Measurements from ENCODE around the gene ZEB2. TPM values are rescaled to one million over a fixed set of nuclear protein-coding genes. Genes with fewer than 3 reads are reported as not detected.

Gene ZEB2
- total and polyA plus RNA-seq, 2 of the 13 experiments (the other 11 are each of a cell fraction or from before 2014, with no cell fraction given): 0.07 TPM; not detected in 1

DNA sequence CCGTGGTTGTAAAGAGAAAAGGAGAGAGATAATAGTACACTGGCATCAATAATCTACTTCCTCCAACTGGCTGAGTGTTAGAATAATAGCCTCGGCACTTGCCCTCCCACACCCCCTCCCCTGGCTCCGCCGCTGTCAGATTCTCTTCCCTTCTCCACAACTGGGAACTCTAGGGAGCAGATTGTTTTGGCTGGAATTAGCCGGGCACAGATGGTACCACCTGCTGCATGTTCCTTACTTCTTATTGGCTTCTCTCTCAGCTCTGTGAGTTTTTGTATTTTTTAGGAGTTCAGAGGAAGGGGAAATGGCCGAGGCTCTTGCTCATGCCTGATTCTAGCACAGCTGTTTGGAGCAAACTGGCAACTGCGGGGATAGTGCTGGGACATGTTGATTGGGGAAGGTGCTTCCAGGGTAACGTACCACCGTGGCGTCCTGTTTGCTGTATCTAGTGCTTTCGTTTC is 140.0 kb downstream of the ZEB2 start:
- TF ChIP-seq FOXA3 (CRISPR knock-in tag; IDR thresholded peaks at IDR 0.05) (no peak), PPARG (CRISPR knock-in tag; conservative IDR thresholded peaks at IDR 0.05) (no peak), ZC3H13 (CRISPR knock-in tag; IDR thresholded peaks at IDR 0.05) (no peak), ZNF781 (CRISPR knock-in tag; IDR thresholded peaks at IDR 0.05; ENCODE audit: borderline replicate concordance, not compliant biosample characterization) (no peak), ZNF431 (CRISPR knock-in tag; IDR thresholded peaks at IDR 0.05; ENCODE audit: borderline replicate concordance, low read depth) (no peak), SOX13 (IDR thresholded peaks at IDR 0.05) (no peak), SOX13 (CRISPR knock-in tag; conservative IDR thresholded peaks at IDR 0.05 in 1 of 2, IDR thresholded peaks at IDR 0.05 in 1 of 2) (no peak), KDM4B (CRISPR knock-in tag; IDR thresholded peaks at IDR 0.05) (no peak), ZNF484 (CRISPR knock-in tag; IDR thresholded peaks at IDR 0.05; ENCODE audit: borderline replicate concordance, low read depth) (no peak), ZNF205 (CRISPR knock-in tag; IDR thresholded peaks at IDR 0.05) (no peak), SETDB1 (CRISPR knock-in tag; IDR thresholded peaks at IDR 0.05; ENCODE audit: borderline replicate concordance) (no peak), ZNF253 (CRISPR knock-in tag; IDR thresholded peaks at IDR 0.05; ENCODE audit: borderline replicate concordance) (no peak), RBFOX2 (IDR thresholded peaks at IDR 0.05; ENCODE audit: low read depth, low read length) (no peak), ZNF296 (CRISPR knock-in tag; conservative IDR thresholded peaks at IDR 0.05) (no peak), AGO2 (optimal IDR thresholded peaks at IDR 0.05; ENCODE audit: low read depth, low read length) (no peak)
- TF ChIP-seq, protein P1, sequence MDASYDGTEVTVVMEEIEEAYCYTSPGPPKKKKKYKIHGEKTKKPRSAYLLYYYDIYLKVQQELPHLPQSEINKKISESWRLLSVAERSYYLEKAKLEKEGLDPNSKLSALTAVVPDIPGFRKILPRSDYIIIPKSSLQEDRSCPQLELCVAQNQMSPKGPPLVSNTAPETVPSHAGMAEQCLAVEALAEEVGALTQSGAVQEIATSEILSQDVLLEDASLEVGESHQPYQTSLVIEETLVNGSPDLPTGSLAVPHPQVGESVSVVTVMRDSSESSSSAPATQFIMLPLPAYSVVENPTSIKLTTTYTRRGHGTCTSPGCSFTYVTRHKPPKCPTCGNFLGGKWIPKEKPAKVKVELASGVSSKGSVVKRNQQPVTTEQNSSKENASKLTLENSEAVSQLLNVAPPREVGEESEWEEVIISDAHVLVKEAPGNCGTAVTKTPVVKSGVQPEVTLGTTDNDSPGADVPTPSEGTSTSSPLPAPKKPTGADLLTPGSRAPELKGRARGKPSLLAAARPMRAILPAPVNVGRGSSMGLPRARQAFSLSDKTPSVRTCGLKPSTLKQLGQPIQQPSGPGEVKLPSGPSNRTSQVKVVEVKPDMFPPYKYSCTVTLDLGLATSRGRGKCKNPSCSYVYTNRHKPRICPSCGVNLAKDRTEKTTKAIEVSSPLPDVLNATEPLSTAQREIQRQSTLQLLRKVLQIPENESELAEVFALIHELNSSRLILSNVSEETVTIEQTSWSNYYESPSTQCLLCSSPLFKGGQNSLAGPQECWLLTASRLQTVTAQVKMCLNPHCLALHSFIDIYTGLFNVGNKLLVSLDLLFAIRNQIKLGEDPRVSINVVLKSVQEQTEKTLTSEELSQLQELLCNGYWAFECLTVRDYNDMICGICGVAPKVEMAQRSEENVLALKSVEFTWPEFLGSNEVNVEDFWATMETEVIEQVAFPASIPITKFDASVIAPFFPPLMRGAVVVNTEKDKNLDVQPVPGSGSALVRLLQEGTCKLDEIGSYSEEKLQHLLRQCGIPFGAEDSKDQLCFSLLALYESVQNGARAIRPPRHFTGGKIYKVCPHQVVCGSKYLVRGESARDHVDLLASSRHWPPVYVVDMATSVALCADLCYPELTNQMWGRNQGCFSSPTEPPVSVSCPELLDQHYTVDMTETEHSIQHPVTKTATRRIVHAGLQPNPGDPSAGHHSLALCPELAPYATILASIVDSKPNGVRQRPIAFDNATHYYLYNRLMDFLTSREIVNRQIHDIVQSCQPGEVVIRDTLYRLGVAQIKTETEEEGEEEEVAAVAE (CRISPR knock-in tag; IDR thresholded peaks at IDR 0.05; ENCODE audit: borderline replicate concordance): no peak
- TF ChIP-seq, protein P2, sequence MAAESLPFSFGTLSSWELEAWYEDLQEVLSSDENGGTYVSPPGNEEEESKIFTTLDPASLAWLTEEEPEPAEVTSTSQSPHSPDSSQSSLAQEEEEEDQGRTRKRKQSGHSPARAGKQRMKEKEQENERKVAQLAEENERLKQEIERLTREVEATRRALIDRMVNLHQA (CRISPR knock-in tag; IDR thresholded peaks at IDR 0.05): no peak
- BruUV-seq (replicated peaks): no TSS peak
- WGBS (ENCODE audit: low lambda C conversion rate): 29% methylated on average over 11 of the region's 11 CpGs
- H3K9ac ChIP-seq (ENCODE audit: insufficient read depth, low read depth, low read length): no peak overlapping the region
- ATAC-seq (no peak), FAIRE-seq (no peak), DNase-seq (ENCODE audit: low spot score) (no peak)
- H3K4me1 ChIP-seq (ENCODE audit: insufficient read depth, low read length): no peaks in the 10 kb centered on the region
- H4K20me1 ChIP-seq (ENCODE audit: insufficient read depth, low read length): no peaks in the 10 kb centered on the region
- H2AFZ ChIP-seq (ENCODE audit: low read length): no peak overlapping the region
- peaks cover 0 to 3% of the 10 kb centered on the region in 2 experiments; a peak in 2 of 5 replicates for H3K27me3 ChIP-seq (ENCODE audit: control insufficient read depth in 1 of 2, insufficient read depth in 2 of 2, low read length in 2 of 2)
- in situ Hi-C loops (cut with HindIII; ENCODE audit: extremely low pct_ligation_motif_present, low pct_unique_long_range_greater_than_20kb): no loop called here
- no peaks in the 10 kb centered on the region for H3K79me2 ChIP-seq (ENCODE audit: insufficient read depth, low read length)
- no peak overlapping the region for H3K4me3 ChIP-seq (replicated peaks in 1 of 3; ENCODE audit: insufficient read depth in 1 of 3, low read depth in 2 of 3, low read length in 3 of 3)
- H3K9me3 ChIP-seq (ENCODE audit: low read length): no peaks in the 10 kb centered on the region
- H3K27ac ChIP-seq (ENCODE audit: extremely low read length, insufficient read depth, low read length): no peak overlapping the region
- H3K4me2 ChIP-seq (ENCODE audit: low read depth, low read length): no peak overlapping the region
- ChIA-PET CTCF (ENCODE audit: low intra/inter-chr PET ratio, low total read pairs) (no interaction called here), POLR2A (no interaction called here)
- intact Hi-C loops (cut with micrococcal nuclease; ENCODE audit: unreplicated experiment): no loop called here
- H3K36me3 ChIP-seq (replicated peaks in 1 of 2; ENCODE audit: control insufficient read depth in 1 of 2, insufficient read depth in 2 of 2, low read length in 2 of 2): no peaks in the 10 kb centered on the region

Measured in HepG2 (cell line).